Activated CD8-positive, alpha-beta memory T cell treated with anti-CD3 and anti-CD28 coated beads, Interleukin-2, amount 50 U/mL, for 48 hours (primary cell): ENCODE results near the gene CRISPLD2.

Source experiments
- DNase-seq: peaks from one replicate; pipeline ENCODE4 v3.0.0-alpha.2; 2020

CRISPLD2 gene

GRCh38 chr16:84819644-84820304 is at the start of gene CRISPLD2:
Gene CRISPLD2 (plus strand): TSS chr16:84819985. CDS start chr16:84838496, 18,511 bp downstream.
- peak; percentile 91 for DNase-seq

DNA sequence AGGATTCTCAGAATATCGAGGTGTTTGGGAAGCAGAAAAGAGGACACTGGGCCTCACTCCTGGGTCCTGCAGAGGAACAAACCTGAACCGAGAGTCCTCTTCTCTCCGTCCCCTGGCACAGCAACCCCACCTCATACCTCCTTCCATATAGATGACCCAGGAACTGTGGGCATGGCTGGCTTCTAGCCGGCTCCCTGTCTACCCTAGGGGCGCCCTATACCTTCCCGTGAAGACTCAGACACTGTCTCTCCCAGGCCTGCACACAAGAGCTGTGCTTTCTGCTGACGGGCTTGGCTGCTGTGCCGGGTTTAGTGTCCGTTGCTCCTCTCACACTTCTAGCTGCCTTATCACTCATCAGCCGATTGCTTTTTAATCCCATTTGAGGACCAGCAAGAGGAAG is 46.5 kb upstream of the CRISPLD2 start:
- no peak for DNase-seq

DNA sequence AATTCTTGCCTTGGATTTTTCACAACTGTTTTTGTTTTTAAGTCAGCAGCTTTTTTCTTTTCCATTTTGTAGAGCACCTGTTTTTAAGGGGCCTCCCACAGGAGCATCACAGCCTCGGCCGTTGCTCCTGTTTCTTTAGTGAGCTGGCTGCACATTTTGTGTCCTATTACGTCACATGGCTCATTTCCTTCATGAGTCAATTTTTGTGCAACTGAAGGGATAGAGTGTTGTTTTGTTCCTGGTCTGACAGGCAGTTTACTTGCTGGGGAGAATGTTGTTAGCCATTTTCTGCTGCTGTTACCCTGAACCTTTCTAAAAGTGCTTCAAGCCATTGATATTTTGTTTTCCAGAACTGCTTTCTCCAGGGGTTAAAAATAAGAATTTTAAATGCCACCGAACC is 45.0 kb upstream of the CRISPLD2 start:
- no peak for DNase-seq

- no peak for DNase-seq
These were observed 44.4 kb upstream of the CRISPLD2 start for GRCh38 chr16:84775262-84775810.

DNA sequence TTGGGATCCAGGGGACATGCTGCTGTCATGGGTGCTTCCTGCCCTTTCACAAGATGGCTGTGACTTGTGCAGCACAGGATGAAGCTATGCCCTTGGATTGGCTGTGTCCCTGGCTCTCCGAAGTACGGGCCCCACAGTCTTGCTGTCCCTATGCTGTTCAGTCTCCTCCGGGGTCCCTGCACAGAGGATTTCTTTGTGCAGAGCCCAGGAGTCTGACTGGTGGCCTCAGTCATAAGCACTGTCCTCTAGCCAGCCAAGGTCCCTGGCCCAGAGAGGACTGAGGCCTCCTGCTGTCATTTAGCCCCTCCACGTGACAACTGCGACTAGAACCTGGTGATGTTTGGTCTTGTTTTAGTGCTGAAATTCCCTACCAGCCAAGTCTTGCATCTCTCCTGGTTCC is 42.4 kb upstream of the CRISPLD2 start:
- DNase-seq = no peak

DNA sequence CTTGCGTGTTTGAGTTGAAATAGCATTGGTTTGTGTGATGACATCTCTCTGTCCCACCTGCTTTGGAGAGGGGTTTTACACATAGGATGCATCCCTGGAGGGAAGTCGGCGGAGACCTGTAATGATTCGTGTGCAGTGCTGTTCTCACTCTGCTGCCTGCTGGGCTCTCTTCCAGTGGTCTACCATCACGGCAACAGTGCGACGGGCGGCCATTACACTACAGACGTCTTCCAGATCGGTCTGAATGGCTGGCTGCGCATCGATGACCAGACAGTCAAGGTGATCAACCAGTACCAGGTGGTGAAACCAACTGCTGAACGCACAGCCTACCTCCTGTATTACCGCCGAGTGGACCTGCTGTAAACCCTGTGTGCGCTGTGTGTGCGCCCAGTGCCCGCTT is 41.1 kb upstream of the CRISPLD2 start:
- DNase-seq = no peak

GRCh38 chr16:84780063-84780462 is 39.7 kb upstream of the CRISPLD2 start:
- no peak for DNase-seq

GRCh38 chr16:84780544-84781376 is 39.0 kb upstream of the CRISPLD2 start:
- DNase-seq = no peak

DNA sequence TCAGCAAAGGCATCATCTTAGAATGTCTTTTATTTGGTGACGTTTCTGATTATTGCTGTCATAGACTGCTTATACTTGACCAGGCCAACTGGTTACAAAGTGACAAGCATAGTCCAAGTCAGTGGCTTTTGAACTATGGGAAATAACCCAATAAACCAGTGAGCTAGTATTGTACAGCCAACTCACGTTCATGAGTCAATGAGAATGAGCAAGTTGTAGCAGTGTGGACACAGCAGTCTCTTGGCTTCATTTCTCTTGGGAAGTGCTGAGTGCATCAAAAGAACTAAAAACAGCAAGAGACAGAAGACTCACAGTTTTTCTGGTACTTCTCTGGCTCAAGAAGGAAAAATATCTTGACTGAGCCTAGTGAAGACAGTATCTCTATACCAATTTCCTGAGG is 36.9 kb upstream of the CRISPLD2 start:
- no peak for DNase-seq

DNA sequence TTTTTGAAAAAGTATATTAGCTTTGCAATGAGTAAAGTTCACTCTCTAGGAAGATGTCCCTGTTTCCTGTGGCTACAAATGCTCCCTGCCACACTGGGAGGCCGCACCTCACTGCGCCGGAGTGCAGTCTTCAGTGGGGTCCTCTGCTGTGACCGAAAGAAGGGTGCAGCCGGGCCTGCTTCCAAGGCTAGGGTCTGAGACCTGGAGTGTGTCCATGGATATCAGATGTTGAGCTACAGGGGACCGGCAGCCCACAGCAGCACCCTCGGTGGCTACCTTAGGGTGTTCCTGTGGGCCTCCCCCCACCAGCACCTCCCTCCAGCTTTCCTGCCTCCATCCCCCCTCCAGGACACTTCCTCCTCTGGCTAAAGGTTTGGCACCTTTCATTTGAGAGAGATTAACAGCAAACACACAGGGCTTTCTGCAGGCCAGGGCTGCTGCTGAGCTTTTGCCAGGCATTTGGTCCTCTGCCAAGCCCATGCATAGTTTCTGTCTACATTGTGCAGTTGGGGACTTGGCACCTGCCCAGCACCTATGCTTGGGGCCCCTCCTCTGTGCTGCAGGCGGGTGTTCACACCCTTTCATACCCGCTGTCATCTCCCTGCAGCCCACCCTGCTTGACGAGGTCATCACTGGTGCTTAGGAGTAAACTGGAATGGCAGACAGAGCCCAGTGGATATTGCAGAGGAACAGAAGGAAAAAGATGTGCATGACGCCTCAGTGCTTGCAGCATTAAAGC is 33.8 kb upstream of the CRISPLD2 start:
- DNase-seq = no peak

- DNase-seq = no peak
These were observed 33.1 kb upstream of the CRISPLD2 start for GRCh38 chr16:84786605-84787262.

DNA sequence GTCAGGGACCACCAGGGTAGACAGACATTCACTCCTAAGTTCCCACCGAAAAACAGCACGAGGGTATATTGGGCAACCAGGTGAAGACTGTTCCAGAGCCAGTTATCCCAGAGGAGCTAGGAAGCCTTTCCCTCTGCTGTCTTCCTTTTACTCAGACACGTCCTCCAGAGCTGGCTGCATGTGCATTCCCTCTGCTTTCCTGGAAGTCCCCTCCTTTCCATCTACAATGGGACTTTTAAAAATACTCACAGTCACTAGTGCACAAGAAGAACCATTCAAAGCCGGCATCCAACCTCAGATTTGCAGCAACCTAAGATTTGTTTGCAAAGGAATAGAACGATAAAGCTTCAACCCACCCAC is 32.5 kb upstream of the CRISPLD2 start:
- no peak for DNase-seq

- DNase-seq = no peak
These were observed 30.8 kb upstream of the CRISPLD2 start for GRCh38 chr16:84788920-84789391.

DNA sequence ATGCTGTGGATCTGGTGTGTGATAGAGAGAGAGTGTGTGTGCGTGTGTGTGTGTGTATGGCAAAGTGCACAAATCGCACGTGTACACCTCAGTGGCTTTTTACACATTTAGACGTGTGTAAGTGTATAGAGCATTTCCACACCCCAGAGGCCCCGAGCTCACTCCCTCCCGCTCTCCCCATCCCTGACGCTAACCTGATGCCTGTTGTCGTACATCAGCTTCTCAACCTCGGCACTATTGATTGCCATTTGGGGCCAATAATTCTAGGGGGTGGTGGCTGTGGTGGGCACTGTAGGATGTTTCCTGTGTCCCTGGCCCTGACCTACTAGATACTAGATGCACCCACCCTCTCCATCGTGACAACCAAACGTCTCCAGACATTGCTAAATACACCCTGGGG is 30.4 kb upstream of the CRISPLD2 start:
- no peak for DNase-seq

GRCh38 chr16:84790301-84790700 is 29.5 kb upstream of the CRISPLD2 start:
- no peak for DNase-seq

- DNase-seq = no peak
These were observed 28.7 kb upstream of the CRISPLD2 start for GRCh38 chr16:84791088-84791487.

DNA sequence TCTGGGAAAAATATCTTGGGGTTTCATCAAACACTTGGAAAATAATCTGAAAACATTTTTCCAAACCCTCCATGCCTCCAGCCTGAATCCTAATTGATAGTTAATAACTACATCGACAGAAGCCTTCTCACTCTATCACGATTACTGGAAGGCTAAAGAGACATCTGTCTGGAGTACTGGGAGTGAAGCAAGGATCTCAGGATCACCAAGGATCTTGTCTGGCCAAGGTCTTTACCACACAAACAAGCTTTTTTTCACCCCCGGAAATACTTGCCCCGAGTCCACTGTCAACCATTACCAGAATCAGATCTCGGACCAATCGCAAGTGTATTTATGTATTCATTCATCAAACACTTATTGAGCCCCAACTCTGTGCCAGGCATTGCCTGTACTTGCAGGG is 28.3 kb upstream of the CRISPLD2 start:
- no peak for DNase-seq

GRCh38 chr16:84794186-84794585 is 25.6 kb upstream of the CRISPLD2 start:
- no peak for DNase-seq

GRCh38 chr16:84794626-84795025 is 25.2 kb upstream of the CRISPLD2 start:
- DNase-seq = no peak

DNA sequence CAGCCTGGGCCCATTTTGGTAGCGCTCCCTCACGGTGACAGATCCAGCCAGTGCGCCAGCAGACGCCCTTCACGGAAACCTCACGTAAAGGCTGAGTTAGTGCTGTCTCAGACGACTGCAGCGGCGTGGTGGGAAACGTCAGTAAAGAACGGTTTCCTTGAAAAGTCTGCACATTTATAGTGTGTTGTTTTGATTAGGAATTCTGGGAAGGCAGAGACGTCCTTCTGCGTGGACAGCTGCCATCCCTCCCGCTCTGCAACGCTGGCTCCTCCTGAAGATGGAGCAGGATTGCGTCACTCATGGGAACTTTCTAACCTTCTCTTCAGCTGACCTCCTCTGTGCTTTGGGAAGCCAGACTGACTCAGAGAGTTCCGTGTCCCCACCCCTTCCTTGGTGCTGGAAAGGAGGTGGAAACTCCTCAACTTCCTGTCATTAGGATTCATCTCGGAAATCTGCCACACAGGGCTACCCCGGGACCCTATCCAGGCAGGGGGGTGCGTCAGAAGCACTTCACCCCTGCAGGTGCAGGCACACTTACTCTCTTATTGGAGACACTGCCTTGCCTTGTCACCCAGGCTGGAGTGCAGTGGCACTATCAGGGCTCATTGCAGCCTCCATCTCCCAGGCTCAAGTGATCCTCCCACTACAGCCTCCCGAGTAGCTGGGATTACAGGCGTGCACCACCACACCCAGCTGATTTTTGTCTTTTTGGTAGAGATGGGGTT is 24.3 kb upstream of the CRISPLD2 start:
- no peak for DNase-seq

DNA sequence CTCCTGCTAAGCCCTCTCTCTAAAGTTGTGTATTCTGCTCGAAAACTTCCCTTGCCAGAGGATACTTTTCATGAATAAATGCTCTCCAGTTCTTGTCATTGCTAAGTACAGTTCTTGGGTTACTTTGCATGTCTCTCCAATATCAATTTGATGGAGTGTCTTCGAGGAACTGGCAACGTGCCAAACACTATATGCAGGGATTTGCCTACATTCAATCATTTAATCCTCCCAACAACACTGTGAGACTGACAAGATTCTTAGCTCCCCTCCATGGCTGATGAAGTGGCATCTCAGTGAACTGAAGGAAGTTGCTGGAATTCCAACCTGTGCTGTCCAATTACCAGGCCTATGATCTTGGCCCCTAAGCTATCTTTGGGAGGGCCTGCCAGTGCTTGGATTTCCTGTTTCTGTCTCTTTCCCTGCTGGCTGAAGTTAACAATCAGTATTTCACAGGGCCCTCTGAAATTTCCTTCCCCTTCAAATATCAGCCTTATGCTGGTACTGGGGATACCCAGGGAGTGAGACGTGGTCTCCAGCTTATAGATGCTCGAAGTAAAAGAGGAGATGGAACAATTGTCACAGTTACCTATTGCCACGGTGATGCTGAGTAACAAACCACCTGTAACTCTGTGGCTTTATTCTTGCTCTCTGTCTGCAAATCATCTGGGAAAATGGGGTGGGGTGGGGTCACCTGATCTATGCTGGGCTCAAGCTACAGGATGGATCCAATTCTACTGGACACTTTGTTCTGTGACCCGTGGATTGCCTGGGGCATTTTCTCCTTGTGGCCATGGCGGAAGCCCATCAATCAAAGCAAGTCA is 19.4 kb upstream of the CRISPLD2 start:
- no peak for DNase-seq
